Activated T-helper 1 cell treated with anti-CD3 and anti-CD28 coated beads, Interleukin-2, amount 50 U/mL, for 16 hours (primary cell): ENCODE data around the gene MROH2A.

Experiments
- DNase-seq, 2 donors: peaks; one replicate each; pipeline ENCODE4 v3.0.0-alpha.2; 2020; ENCODE audit warnings: low read depth in 1 of 2, low spot score in 1 of 2

MROH2A gene

DNA sequence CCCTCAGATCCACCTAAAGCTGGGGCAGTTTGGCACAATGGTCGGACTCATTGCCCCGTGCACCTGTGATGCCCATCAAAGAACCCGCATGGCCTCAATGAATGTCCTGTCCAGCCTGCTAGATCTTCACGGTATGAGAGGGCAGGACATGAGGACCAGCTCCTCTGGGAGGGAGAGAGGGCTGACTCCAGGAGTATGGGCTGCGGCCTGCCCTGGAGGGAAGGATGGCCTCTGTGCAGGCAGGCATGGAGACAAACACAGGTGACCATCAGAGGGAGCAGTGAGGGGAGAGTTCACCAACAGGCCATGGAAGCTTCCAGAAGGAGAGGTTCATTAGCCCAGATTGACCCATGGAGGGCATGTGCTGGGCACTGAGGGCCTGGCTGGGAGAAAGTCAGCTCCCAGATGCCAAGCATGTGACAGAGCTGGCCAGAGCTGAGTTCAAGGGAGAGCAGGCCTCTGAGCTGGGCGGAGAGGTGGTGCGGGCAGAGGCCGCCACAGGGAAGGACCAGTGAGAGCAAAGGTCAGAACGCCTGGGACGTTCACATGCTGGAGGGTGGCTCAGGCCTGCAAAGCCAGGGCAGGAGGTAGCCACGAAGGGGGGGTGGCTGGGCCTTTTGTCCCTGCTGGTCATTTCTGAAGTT lies 40.0 kb downstream of the MROH2A start:
- DNase-seq, result no peak

- DNase-seq, result no peak
These were observed 40.8 kb downstream of the MROH2A start for GRCh38 chr2:233818639-233819621.

GRCh38 chr2:233819884-233820773 lies 42.0 kb downstream of the MROH2A start:
- DNase-seq, result no peak

DNA sequence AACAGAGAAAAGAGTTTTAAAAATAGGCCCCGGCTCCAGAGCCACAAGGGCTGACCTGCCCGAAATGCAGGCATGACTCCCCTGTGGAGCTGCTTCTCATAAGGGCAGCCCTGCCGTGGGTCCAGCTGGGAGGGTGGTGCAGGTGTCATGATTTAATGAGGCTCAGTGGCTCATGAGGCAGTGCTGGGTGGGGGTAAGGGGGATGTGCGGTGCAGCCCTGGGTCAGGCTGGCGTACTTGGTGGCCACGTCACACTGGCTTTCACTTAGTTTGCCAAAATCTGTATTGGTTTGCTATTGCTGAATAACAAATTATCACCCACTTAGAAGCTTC lies 42.6 kb downstream of the MROH2A start:
- no peak for DNase-seq

DNA sequence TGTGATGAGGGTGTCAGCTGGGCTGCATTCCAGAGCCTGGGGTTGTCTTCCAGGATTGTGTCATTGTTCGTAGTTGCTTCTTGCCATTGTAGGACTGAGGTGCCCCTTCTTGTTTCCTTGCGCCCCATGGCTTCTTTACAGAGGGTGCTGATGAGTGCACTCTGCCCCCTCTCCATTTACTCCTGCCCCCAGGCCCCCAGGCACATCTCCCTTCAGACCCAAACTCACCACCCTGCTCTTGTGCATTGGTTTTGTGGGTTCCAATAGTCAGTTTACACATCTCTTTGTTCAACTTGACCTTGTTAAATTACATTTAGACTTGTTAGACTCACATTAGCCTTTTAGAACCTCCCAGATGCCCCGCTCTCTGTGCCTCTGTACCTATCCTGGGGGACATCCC lies 43.1 kb downstream of the MROH2A start:
- DNase-seq, result no peak

- no peak for DNase-seq
These were observed 43.6 kb downstream of the MROH2A start for GRCh38 chr2:233821709-233822100.

GRCh38 chr2:233822101-233822771 lies 44.1 kb downstream of the MROH2A start:
- DNase-seq, result no peak

GRCh38 chr2:233822781-233823730 lies 44.9 kb downstream of the MROH2A start:
- no peak for DNase-seq

DNA sequence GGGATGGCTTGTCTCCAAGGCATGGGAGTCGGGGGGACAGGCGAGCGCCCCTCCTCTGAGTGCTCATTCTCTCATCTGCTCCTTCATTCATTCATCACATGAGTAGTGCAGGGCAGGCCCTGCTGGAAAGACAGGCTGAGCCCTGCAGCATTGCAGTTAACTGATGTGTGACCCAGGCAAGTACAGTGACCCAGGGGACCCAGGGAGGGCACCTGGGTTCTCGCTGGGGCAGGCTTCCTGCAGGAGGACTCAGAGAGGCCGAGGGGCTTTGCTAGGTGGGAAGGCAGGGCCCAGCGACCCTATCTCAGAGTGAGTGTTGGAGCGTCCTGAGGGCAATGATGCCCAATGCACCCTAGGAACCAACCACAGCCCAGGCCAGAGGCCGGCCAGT lies 45.6 kb downstream of the MROH2A start:
- DNase-seq, result no peak

DNA sequence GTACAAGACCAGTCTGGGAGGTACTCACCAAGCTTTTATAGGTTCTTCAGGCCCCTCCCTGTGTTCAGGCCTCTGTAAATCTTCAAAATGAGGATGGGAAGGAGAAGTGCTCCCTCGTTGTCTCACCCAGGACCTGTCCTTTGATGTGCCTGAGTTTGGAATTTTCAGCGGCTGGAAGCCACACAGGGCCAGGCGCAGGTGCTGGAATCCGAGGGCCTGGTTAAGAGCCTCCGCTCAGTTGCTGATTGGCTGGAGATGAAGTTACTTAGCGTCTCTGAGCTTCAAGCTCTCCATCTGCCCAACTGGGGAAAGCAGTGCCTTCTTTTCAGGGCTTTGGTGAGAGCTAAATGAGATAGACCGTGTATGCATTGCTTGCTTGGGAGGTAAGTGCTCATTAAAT lies 46.2 kb downstream of the MROH2A start:
- no peak for DNase-seq

DNA sequence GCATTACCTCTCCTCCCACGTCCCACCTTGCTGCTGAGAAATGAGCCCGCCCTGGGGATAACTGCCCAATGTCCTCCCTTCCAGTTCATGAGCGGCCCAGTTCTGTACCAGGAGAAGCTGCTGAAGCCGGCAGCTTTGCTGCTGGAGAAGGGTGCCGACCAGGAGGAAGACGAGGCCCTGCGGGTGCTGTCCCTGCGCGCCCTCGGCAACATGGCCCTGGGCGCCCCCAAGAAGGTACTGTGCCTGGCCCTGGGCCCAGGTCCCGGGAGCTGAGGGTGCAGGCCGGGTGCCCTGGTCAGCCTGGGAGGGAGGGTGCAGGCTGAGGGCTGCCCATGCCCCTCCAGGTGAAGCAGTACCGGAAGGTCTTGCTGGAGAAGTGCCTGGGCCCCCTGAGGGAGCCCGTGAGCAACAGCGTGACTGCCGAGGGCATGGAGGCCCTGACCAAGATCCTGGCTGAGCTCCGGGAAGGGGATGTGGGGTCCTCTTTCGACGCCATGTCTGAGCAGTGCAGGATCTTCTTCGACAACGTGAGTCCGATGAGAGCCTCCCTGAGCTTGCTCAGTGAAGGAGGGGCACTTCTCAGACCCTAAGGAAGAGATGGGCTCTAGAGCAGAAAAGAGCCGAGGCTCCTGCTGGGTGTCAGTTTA lies 50.5 kb downstream of the MROH2A start:
- DNase-seq, result no peak

DNA sequence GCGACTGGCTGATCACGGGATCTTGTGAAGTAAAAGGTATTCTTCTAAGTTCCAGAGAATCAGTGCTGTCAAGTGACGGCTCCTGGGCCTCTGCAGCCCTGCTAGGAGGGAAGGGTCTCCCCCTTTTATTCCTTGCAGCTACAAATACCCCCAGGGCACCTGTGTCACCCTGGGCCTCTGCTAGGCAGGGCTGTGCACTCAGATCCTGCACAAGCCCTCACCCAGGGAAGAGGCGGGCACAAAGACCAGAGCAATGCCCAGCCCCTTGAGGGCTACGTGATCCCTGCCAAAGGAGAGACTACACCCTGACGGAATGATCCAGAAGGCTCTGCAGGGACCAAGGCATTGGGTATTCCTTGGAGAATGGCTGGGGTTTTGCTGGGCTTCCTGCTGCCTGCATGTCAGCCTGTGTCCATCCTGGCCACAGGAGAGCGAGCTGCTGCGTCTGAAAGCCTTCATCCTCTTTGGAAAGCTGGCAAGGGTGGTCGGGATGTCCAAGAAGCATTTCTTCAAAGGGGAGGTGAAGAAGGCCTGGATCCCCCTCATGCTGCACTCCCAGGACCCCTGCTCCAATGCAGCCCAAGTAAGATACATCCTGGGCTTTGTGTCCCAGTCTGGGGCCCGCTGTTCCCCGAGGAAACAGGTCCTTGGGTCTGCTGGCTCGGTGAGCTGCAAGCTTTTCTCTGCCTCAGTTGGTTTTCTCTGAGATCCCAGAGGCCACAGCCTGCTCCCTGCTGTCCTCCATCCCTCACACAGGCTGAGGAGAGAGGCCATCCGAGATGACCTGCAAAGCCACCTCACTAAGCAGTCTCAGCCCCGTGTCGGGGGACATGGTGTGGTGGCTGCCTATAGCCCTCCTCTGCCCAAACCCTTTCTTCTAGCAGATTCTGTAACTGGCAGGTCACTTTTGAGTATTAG lies 51.3 kb downstream of the MROH2A start:
- no peak for DNase-seq

GRCh38 chr2:233830111-233830802 lies 52.1 kb downstream of the MROH2A start:
- DNase-seq, result no peak

- DNase-seq, result no peak
These were observed 53.0 kb downstream of the MROH2A start for GRCh38 chr2:233831011-233831721.

DNA sequence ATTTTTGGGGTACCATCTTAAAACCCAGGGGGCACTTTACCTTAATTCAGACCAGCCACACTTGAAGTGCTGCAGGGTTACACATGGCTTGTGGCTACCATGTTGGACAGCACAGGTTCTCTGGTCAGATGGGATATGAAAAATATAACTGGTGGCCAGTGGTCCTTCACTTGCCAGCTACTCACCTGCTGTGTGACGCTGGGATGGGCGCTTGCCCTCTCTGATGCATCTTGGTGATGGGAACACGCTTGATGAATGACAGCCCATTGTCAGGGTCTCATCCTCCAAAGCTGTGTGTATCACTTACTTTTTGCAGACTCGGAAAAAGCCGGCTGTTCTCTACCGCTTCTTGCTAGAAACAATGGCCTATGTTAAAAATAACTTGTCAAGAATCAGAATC lies 53.7 kb downstream of the MROH2A start:
- DNase-seq, result no peak

- DNase-seq, result no peak
These were observed 54.3 kb downstream of the MROH2A start for GRCh38 chr2:233832414-233832813.

- no peak for DNase-seq
These were observed 54.8 kb downstream of the MROH2A start for GRCh38 chr2:233832869-233833311.
